Stimulated activated CD8-positive, alpha-beta memory T cell treated with anti-CD3 and anti-CD28 coated beads, Interleukin-15, amount 100 ng/mL, for 4 hours (primary cell): ENCODE measurements around the gene RAPGEF3.

Experiments used
- DNase-seq, 2 donors: peaks; one replicate each; pipeline ENCODE4 v3.0.0-alpha.2; 2020; ENCODE audit warnings: low read depth in 2 of 2

Gene RAPGEF3

GRCh38 chr12:47757840-47758583 is 668 bp downstream of the RAPGEF3 start:
- no peak for DNase-seq

GRCh38 chr12:47757364-47757839 is 1.3 kb downstream of the RAPGEF3 start:
- DNase-seq = no peak

- DNase-seq = no peak
These were observed 2.8 kb downstream of the RAPGEF3 start for GRCh38 chr12:47755655-47756562.

GRCh38 chr12:47754881-47755280 is 3.8 kb downstream of the RAPGEF3 start:
- DNase-seq = no peak

GRCh38 chr12:47754126-47754525 is 4.6 kb downstream of the RAPGEF3 start:
- no peak for DNase-seq

GRCh38 chr12:47753021-47754001 is 5.4 kb downstream of the RAPGEF3 start:
- DNase-seq = no peak

- DNase-seq = no peak
These were observed 6.1 kb downstream of the RAPGEF3 start for GRCh38 chr12:47752552-47752951.

- DNase-seq = no peak
These were observed 6.6 kb downstream of the RAPGEF3 start for GRCh38 chr12:47752121-47752520.

GRCh38 chr12:47751561-47751960 is 7.1 kb downstream of the RAPGEF3 start:
- no peak for DNase-seq

GRCh38 chr12:47750916-47751470 is 7.7 kb downstream of the RAPGEF3 start:
- DNase-seq = no peak

- no peak for DNase-seq
These were observed 8.4 kb downstream of the RAPGEF3 start for GRCh38 chr12:47750229-47750798.

- DNase-seq = no peak
These were observed 9.8 kb downstream of the RAPGEF3 start for GRCh38 chr12:47748899-47749298.

- DNase-seq = no peak
These were observed 10.2 kb downstream of the RAPGEF3 start for GRCh38 chr12:47748507-47748828.

- no peak for DNase-seq
These were observed 10.8 kb downstream of the RAPGEF3 start for GRCh38 chr12:47747596-47748506.

- no peak for DNase-seq
These were observed 11.6 kb downstream of the RAPGEF3 start for GRCh38 chr12:47747126-47747525.

GRCh38 chr12:47746523-47746922 is 12.2 kb downstream of the RAPGEF3 start:
- DNase-seq = no peak

GRCh38 chr12:47746073-47746472 is 12.6 kb downstream of the RAPGEF3 start:
- no peak for DNase-seq

- no peak for DNase-seq
These were observed 13.1 kb downstream of the RAPGEF3 start for GRCh38 chr12:47745485-47746041.

GRCh38 chr12:47744778-47745436 is 13.8 kb downstream of the RAPGEF3 start:
- DNase-seq = no peak
